ENCODE results near the gene MUCL1.

GRCh38 chr12:54858562-54858961 lies 4.2 kb downstream of the MUCL1 start:
- TF ChIP-seq CTCF (conservative IDR thresholded peaks at IDR 0.05; ENCODE audit: low read depth, low read length) (no peak), EZH2 (IDR thresholded peaks at IDR 0.05; ENCODE audit: borderline replicate concordance, low read depth, low read length, poor library complexity, severe bottlenecking) (no peak)
